ENCODE results near the gene PRR5.

The PRR5 gene

DNA sequence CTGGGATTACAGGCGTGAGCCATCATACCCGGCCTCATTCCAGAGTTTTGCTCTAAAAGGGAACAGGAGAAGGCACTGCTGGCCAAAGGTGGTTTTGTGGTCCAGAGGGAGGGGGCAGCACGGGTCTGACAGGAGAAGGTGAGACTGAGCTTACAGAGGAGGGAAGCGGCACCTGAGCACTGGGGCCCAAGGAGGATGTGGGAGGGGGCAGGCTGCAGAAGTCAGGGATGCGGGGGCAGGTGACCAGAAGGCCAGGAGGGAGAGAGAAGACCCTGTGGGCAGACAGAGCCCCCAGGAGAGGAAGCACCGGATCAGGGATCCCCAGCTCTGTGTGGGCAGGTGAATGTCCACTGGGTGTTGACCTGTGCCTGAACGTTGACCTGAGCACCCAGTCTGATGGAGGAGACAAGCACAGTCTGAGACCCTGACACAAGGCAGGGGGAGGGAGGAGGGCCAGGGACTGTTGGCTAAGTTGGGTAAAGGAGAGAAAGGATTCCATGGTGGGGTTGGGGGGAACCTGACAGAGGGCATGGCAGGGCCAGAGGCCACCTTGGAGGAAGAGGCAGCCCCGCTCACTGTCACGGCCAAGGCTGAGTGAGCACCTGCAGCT is 12.0 kb upstream of the PRR5 start:
- TF ChIP-seq, protein P1, sequence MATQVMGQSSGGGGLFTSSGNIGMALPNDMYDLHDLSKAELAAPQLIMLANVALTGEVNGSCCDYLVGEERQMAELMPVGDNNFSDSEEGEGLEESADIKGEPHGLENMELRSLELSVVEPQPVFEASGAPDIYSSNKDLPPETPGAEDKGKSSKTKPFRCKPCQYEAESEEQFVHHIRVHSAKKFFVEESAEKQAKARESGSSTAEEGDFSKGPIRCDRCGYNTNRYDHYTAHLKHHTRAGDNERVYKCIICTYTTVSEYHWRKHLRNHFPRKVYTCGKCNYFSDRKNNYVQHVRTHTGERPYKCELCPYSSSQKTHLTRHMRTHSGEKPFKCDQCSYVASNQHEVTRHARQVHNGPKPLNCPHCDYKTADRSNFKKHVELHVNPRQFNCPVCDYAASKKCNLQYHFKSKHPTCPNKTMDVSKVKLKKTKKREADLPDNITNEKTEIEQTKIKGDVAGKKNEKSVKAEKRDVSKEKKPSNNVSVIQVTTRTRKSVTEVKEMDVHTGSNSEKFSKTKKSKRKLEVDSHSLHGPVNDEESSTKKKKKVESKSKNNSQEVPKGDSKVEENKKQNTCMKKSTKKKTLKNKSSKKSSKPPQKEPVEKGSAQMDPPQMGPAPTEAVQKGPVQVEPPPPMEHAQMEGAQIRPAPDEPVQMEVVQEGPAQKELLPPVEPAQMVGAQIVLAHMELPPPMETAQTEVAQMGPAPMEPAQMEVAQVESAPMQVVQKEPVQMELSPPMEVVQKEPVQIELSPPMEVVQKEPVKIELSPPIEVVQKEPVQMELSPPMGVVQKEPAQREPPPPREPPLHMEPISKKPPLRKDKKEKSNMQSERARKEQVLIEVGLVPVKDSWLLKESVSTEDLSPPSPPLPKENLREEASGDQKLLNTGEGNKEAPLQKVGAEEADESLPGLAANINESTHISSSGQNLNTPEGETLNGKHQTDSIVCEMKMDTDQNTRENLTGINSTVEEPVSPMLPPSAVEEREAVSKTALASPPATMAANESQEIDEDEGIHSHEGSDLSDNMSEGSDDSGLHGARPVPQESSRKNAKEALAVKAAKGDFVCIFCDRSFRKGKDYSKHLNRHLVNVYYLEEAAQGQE (IDR thresholded peaks at IDR 0.05; ENCODE audit: insufficient read depth in 1 of 2, low read depth in 2 of 2, low read length in 2 of 2), result no peak

DNA sequence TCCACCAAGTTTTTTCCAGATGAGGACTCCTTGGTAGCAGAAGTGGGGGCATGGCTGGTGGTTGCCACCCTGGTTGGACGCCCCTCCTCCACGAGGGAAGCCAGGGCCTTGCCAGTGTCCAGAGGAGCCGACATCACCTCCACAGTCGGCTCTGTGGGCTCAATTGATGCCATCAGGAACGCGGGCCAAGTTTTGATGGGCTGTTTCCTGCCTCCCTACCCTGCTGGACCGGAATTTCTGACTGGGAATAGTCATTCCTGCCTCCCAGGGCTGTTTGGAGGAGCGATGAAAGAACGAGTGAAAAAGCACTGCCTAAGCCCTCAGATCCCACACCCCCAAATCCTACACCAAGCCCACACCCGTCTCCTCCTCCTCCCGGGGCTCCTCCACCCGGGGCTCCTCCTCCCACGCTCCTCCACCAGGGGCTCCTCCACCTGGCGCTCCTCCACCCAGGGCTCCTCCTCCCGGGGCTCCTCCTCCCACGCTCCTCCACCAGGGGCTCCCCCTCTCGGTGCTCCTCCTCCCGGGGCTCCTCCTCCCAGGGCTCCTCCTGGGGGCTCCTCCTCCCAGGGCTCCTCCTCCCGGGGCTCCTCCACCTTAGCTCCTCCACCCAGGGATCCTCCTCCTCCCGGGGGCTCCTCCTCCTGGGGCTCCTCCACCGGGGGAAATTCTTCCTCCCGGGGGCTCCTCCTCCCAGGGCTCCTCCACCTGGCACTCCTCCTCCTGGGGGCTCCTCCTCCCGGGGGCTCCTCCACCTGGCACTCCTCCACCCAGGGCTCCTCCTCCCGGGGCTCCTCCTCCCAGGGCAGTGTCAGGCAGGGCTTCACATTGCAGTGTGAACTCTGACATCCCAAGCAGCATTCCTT is 10.0 kb upstream of the PRR5 start:
- TF ChIP-seq, protein P1 (IDR thresholded peaks at IDR 0.05; ENCODE audit: insufficient read depth in 1 of 2, low read depth in 2 of 2, low read length in 2 of 2), result no peak
- no peak for TF ChIP-seq FOXP2 (optimal IDR thresholded peaks at IDR 0.05; ENCODE audit: borderline replicate concordance, extremely low read depth, extremely low read length, insufficient read depth)
- TF ChIP-seq SIN3A (IDR thresholded peaks at IDR 0.05; ENCODE audit: borderline replicate concordance, insufficient read depth, low read length), result no peak
- TF ChIP-seq TAF1 (IDR thresholded peaks at IDR 0.05; ENCODE audit: borderline replicate concordance, insufficient read depth, low read length), result no peak
- TF ChIP-seq POLR2AphosphoS5 (IDR thresholded peaks at IDR 0.05; ENCODE audit: low read depth, low read length), result no peak

DNA sequence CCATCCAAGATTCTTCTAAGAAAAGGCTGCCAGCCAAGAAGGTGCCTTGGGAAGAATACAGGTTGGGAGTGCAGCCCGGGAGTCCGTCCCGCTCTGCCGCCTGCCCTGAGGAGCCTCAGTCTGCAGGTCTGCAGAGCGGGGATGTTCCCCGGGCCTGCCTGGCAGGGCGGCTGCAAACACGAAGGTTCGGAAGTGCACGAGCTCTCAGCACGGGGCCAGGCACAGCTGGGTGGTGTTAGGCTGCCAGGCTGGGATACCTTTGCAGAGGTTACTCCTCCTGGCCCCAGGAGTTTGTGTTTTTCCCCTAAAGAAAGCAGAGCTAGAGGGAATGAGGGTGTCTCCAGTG is 9.4 kb upstream of the PRR5 start:
- TF ChIP-seq POLR2AphosphoS5 (IDR thresholded peaks at IDR 0.05; ENCODE audit: low read depth, low read length) (no peak), SIN3A (IDR thresholded peaks at IDR 0.05; ENCODE audit: borderline replicate concordance, insufficient read depth, low read length) (no peak), FOXP2 (optimal IDR thresholded peaks at IDR 0.05; ENCODE audit: borderline replicate concordance, extremely low read depth, extremely low read length, insufficient read depth) (no peak), TAF1 (IDR thresholded peaks at IDR 0.05; ENCODE audit: borderline replicate concordance, insufficient read depth, low read length) (no peak)
- TF ChIP-seq, protein P1 (IDR thresholded peaks at IDR 0.05; ENCODE audit: insufficient read depth in 1 of 2, low read depth in 2 of 2, low read length in 2 of 2), result no peak

DNA sequence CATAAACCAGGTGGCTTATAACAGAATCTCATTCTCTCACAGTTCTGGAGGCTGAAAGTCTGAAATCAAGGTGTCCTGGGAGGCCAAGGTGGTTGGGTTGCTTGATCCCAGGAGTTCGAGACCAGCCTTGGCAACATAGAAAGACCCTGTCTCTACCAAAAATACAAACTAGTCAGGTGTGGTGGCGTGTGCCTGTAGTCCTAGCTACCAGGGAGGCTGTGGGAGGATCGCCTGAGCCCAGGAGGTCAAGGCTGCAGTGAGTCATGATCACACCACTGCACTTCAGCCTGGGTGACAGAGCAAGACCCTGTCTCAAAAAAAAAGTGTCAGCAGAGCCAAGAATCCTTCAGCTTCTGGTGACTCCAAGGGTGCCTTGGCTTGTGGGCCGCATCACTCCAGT is 8.9 kb upstream of the PRR5 start:
- TF ChIP-seq, protein P1 (IDR thresholded peaks at IDR 0.05; ENCODE audit: insufficient read depth in 1 of 2, low read depth in 2 of 2, low read length in 2 of 2), result no peak
- TF ChIP-seq SIN3A (IDR thresholded peaks at IDR 0.05; ENCODE audit: borderline replicate concordance, insufficient read depth, low read length), result no peak
- TF ChIP-seq FOXP2 (optimal IDR thresholded peaks at IDR 0.05; ENCODE audit: borderline replicate concordance, extremely low read depth, extremely low read length, insufficient read depth), result no peak

DNA sequence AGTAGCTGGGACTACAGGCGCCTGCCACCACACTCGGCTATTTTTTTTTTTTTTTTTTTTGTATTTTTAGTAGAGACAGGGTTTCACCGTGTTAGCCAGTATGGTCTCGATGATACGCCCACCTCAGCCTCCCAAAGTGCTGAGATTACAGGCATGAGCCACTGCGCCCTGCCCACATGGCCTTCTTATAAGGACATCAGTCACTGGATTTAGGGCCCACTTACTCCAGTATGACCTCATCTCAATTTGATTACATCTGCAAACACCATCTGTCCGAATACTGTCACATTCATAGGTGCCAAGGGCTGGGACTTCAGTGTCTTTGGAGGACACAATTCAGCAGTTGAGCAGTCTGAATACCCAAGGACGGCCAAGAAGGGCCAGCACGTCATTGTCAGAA is 8.2 kb upstream of the PRR5 start:
- TF ChIP-seq POLR2AphosphoS5 (IDR thresholded peaks at IDR 0.05; ENCODE audit: low read depth, low read length), result no peak
- TF ChIP-seq SIN3A (IDR thresholded peaks at IDR 0.05; ENCODE audit: borderline replicate concordance, insufficient read depth, low read length), result no peak
- no peak for TF ChIP-seq TAF1 (IDR thresholded peaks at IDR 0.05; ENCODE audit: borderline replicate concordance, insufficient read depth, low read length)
